HepG2 (cell line): ENCODE measurements around the gene OR52A1. TPM values are rescaled to one million over a fixed set of nuclear protein-coding genes. Genes with fewer than 3 reads are reported as not detected.
A peak's percentile ranks its signal among the peaks of the same experiment; 100 is the strongest.

Source experiments
- ATAC-seq: fragments of 200-7000 bp; cut with Tn5 transposase; 3 replicates; pipeline ENCODE4 v1.9.1; 2020; ENCODE audit warnings: mild to moderate bottlenecking, moderate library complexity
- BruUV-seq: library from RNA; stranded (reverse); fragments of 400-500 nt; replicated peaks from 2 replicates; lab custom pipeline; 2021; lab: Mats Ljungman, UMichigan
- CTCF ChIA-PET: fragments of 300-600 bp; formaldehyde crosslinking; extraction: SDS; loops from one replicate; lab custom pipeline; 2021; ENCODE audit warnings: low total read pairs, inconsistent platforms, low intra/inter-chr PET ratio; lab: Yijun Ruan, JAX
- POLR2A ChIA-PET: fragments of 350-600 bp; sonication (Branson Sonifier 250); formaldehyde crosslinking; loops from one replicate; lab custom pipeline; 2020; ENCODE audit warnings: antibody characterized with exemption, inconsistent platforms; lab: Yijun Ruan, JAX
- DNase-seq: peaks from one replicate; pipeline ENCODE4 v3.0.0-alpha.2; 2015; ENCODE audit warnings: low spot score
- FAIRE-seq: peaks from 3 replicates; lab custom pipeline; 2011; peaks lifted over from hg19 to GRCh38; lab: Jason Lieb, UNC
- H2AFZ ChIP-seq: one replicate; pipeline ENCODE4 v1.6.1; 2011; ENCODE audit warnings: low read length, inconsistent platforms
- H3K27ac ChIP-seq: fragments of 300-600 bp; 3 replicates; pipeline ENCODE4 v1.8.0; 2011; ENCODE audit warnings: mixed run types, mild to moderate bottlenecking, mixed read lengths, low read length, inconsistent platforms; ENCODE audit not compliant: insufficient read depth; ENCODE audit errors: extremely low read length
- H3K27me3 ChIP-seq, 2 experiments: fragments of 200-600 bp in 1 of 2; 2 replicates in 1 of 2; 3 replicates in 1 of 2; pipeline versions ENCODE4 v1.6.0 to v1.8.0; 2011; ENCODE audit warnings: low read length in 2 of 2, mild to moderate bottlenecking in 2 of 2, moderate library complexity in 2 of 2, inconsistent platforms in 1 of 2; ENCODE audit not compliant: insufficient read depth in 2 of 2, control insufficient read depth in 1 of 2
- H3K36me3 ChIP-seq, 2 experiments: fragments of 200-600 bp in 1 of 2; replicated peaks in 1 of 2; 2 replicates in 1 of 2; 3 replicates in 1 of 2; pipeline versions ENCODE4 v1.5.1 to v1.8.0; 2011; ENCODE audit warnings: low read length in 2 of 2, inconsistent platforms in 1 of 2; ENCODE audit not compliant: insufficient read depth in 2 of 2, control insufficient read depth in 1 of 2
- H3K4me1 ChIP-seq: 2 replicates; pipeline ENCODE4 v1.5.1; 2012; ENCODE audit warnings: low read length, inconsistent platforms; ENCODE audit not compliant: insufficient read depth
- H3K4me2 ChIP-seq: 2 replicates; pipeline ENCODE4 v1.6.0; 2011; ENCODE audit warnings: low read depth, low read length, inconsistent platforms
- H3K4me3 ChIP-seq, 3 experiments: fragments of 200-600 bp in 1 of 3; sonication (generic), shearing (Covaris generic) in 1 of 3; replicated peaks in 1 of 3; 2 replicates each; pipeline ENCODE4 v1.5.1; 2011 to 2016; ENCODE audit warnings: low read length in 3 of 3, inconsistent platforms in 2 of 3, low read depth in 2 of 3, mild to moderate bottlenecking in 2 of 3, control low read depth in 1 of 3, mixed read lengths in 1 of 3; ENCODE audit not compliant: insufficient read depth in 1 of 3
- H3K79me2 ChIP-seq: one replicate; pipeline ENCODE4 v1.6.1; 2011; ENCODE audit warnings: low read length, inconsistent platforms; ENCODE audit not compliant: insufficient read depth
- H3K9ac ChIP-seq: 2 replicates; pipeline ENCODE4 v1.6.0; 2011; ENCODE audit warnings: mild to moderate bottlenecking, low read depth, low read length, inconsistent platforms; ENCODE audit not compliant: insufficient read depth
- H3K9me3 ChIP-seq: 2 replicates; pipeline ENCODE4 v1.5.1; 2012; ENCODE audit warnings: mild to moderate bottlenecking, low read length
- H4K20me1 ChIP-seq: 2 replicates; pipeline ENCODE4 v1.6.0; 2011; ENCODE audit warnings: inconsistent platforms, mild to moderate bottlenecking, low read length, moderate library complexity; ENCODE audit not compliant: insufficient read depth
- GATA4 ChIP-seq: sonication (generic); IDR thresholded peaks from 2 replicates; pipeline ENCODE4 v1.6.1; 2016; ENCODE audit warnings: antibody characterized with exemption, low read depth, borderline replicate concordance
- MAFK ChIP-seq, 2 experiments: IDR thresholded peaks in 1 of 2; conservative IDR thresholded peaks in 1 of 2; 2 replicates each; pipeline ENCODE4 v1.6.1; 2011; ENCODE audit warnings: improper control_type of control experiment in 2 of 2, low read length in 2 of 2
- PHB2 ChIP-seq: fragments of 450-650 bp; IDR thresholded peaks from 2 replicates; pipeline ENCODE4 v1.6.1; 2018; ENCODE audit not compliant: partially characterized antibody
- ZNF530 ChIP-seq: sonication (generic); formaldehyde crosslinking; IDR thresholded peaks from 2 replicates; pipeline ENCODE4 v1.5.0; 2020; ENCODE audit warnings: low read depth, mild to moderate bottlenecking, missing genetic modification reagents
- ZNF580 ChIP-seq: IDR thresholded peaks from 2 replicates; pipeline ENCODE4 v1.6.1; 2016; ENCODE audit warnings: low read depth, borderline replicate concordance
- ZNF710 ChIP-seq: sonication (generic); formaldehyde crosslinking; IDR thresholded peaks from 2 replicates; pipeline ENCODE4 v1.5.0; 2020; ENCODE audit warnings: mild to moderate bottlenecking, missing genetic modification reagents, borderline replicate concordance
- ZNF773 ChIP-seq: sonication (generic); formaldehyde crosslinking; IDR thresholded peaks from 2 replicates; pipeline ENCODE4 v1.4.0; 2020; ENCODE audit warnings: missing genetic modification reagents, borderline replicate concordance
- WGBS: methylation state at CpG from one replicate; pipeline ENCODE4 v1.1.6; 2017; ENCODE audit warnings: low lambda C conversion rate; 5-methylcytosine and 5-hydroxymethylcytosine counted together
- in situ Hi-C: cut with HindIII; loops from 2 replicates; pipeline ENCODE4 v1.10.0; 2017; ENCODE audit warnings: low pct_unique_long_range_greater_than_20kb; ENCODE audit not compliant: extremely low pct_ligation_motif_present
- intact Hi-C: fragments of 100-400 bp; cut with micrococcal nuclease; formaldehyde crosslinking; loops from one replicate; pipeline ENCODE4 v1.10.0; 2022; ENCODE audit not compliant: unreplicated experiment
- polyA plus RNA-seq, 8 experiments: library from polyadenylated mRNA; depleted of rRNA in 3 of 8; stranded (reverse) in 7 of 8; unstranded in 1 of 8; fragments of >200 nt; fragmentation: Illumina TruSeq in 4 of 8; extraction: Trizol in 4 of 8; gene quantifications; 2 replicates each; pipeline versions ENCODE4 v1.2.1 to v1.2.3, GENCODE V29; 2011 to 2016; ENCODE audit warnings: low read depth in 4 of 8, missing spikeins in 1 of 8, mixed read lengths in 1 of 8; ENCODE audit not compliant: insufficient read depth in 1 of 8
- total RNA-seq, 5 experiments: library from RNA; depleted of rRNA; stranded (reverse); fragments of >200 nt; fragmentation: Illumina TruSeq; extraction: Trizol; gene quantifications; 2 replicates each; pipeline ENCODE4 v1.2.3, GENCODE V29; 2016; ENCODE audit warnings: low read depth in 1 of 5

The OR52A1 gene
- total and polyA plus RNA-seq, 2 of the 13 experiments (the other 11 are each of a cell fraction or from before 2014, with no cell fraction given): not detected

DNA sequence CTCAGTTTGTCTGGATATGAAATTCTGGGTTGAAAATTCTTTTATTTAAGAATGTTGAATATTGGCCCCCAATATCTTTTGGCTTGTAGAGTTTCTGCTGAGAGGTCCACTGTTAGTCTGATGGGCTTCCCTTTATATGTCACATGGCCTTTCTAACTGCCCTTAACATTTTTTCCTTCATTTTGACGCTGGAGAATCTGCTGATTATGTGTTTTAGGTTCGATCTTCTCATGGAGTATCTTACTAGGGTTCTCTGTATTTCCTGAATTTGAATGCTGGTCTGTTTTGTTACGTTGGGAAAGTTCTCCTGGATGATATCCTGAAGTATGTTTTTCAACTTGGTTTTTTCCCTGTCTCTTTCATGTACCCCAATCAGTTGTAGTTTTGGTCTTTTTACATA lies 39.2 kb downstream of the OR52A1 start:
- H3K4me1 ChIP-seq: no peaks in the 10 kb centered on the region
- in situ Hi-C loops: no loop called here
- ATAC-seq (no peak), FAIRE-seq (no peak), DNase-seq (no peak)
- no peak overlapping the region for H3K4me3 ChIP-seq
- H3K27ac ChIP-seq: no peak overlapping the region
- no peaks in the 10 kb centered on the region for H3K9me3 ChIP-seq
- POLR2A ChIA-PET: no interaction called here
- TF ChIP-seq GATA4 (no peak), MAFK (conservative IDR thresholded peaks at IDR 0.05 in 1 of 2, IDR thresholded peaks at IDR 0.05 in 1 of 2; ENCODE audit: low read length in 2 of 2) (peak; percentile 46 to 59; a peak in 3 of 4 replicates)
- H2AFZ ChIP-seq: no peak overlapping the region
- no peaks in the 10 kb centered on the region for H3K79me2 ChIP-seq
- CTCF ChIA-PET: no interaction called here
- H4K20me1 ChIP-seq: no peaks in the 10 kb centered on the region
- H3K27me3 ChIP-seq: no peaks in the 10 kb centered on the region
- H3K36me3 ChIP-seq: no peaks in the 10 kb centered on the region
- intact Hi-C loops: no loop called here
- no TSS peak for BruUV-seq
- no peak overlapping the region for H3K9ac ChIP-seq
- no peak overlapping the region for H3K4me2 ChIP-seq
- 0% methylated on average over 3 of the region's 3 CpGs for WGBS

DNA sequence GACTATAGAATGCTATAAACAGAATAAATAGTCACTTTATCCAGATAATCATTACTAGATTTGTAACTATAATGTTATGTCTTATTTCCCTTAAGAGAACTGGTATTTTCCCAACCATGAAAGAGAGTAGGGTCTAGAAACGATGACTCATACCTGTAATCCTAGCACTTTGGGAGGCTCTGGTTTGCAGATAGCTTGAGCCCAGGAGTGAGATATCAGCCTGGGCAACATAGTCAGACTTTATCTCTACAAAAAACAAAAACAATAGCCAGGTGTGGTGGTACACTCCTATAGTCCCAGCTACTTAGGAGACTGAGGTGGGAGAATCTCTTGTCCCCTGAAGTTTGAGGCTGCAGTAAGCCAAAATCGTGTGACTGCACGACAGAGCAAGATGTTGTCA lies 47.3 kb downstream of the OR52A1 start:
- Histone ChIP-seq H3K79me2 (no peaks in the 10 kb centered on the region), H3K4me2 (no peak overlapping the region), H3K4me3 (no peak overlapping the region), H4K20me1 (no peaks in the 10 kb centered on the region), H3K27me3 (peaks cover 0 to 10% of the 10 kb centered on the region in 2 experiments; a peak in 2 of 5 replicates), H3K9ac (no peak overlapping the region), H3K36me3 (no peaks in the 10 kb centered on the region), H2AFZ (no peak overlapping the region), H3K4me1 (no peaks in the 10 kb centered on the region), H3K9me3 (no peaks in the 10 kb centered on the region), H3K27ac (no peak overlapping the region)
- ChIA-PET CTCF (no interaction called here), POLR2A (no interaction called here)
- in situ Hi-C loops (no loop called here), intact Hi-C loops (no loop called here)
- DNase-seq (no peak), ATAC-seq (no peak), FAIRE-seq (no peak)
- WGBS: 0% methylated on average over 3 of the region's 3 CpGs
- no TSS peak for BruUV-seq
- TF ChIP-seq ZNF710 (CRISPR knock-in tag) (no peak), ZNF773 (no peak), ZNF580 (CRISPR knock-in tag) (no peak), PHB2 (no peak), ZNF530 (no peak)
